ENCODE data around the gene PNKP.
"Not testable (repeated sequence)": the region's sequence is repeated elsewhere in the genome, so short reads cannot be mapped to it uniquely, and the experiment has no call there.

Gene PNKP

DNA sequence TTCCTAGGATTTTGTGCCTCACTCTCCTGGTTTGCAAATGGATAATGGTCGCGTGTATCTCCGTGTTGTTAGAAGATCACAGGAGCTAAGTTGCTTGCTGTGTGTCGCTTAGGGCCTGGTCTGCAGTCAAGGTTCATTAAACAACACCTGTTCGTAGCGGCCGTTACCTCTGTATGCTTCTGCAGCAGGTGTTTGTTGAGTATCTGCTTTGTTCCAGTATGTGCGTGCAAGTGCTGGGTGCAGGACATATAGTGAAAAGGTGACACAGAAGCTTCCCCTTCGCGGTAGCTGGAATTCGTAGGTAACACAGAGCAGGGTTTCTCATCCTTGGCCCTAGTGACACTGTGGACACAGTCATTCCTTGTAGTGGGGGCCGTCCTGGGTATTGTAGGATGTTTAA lies 43.9 kb downstream of the PNKP start:
- 86% methylated on average over 12 of the region's 12 CpGs for WGBS
- Histone ChIP-seq H3K9ac (ENCODE audit: low read depth, low read length) (no peak overlapping the region), H3K9me3 (ENCODE audit: insufficient read depth, low read depth, low read length) (no peaks in the 10 kb centered on the region), H3K4me3 (ENCODE audit: low read length) (no peak overlapping the region), H3K27me3 (ENCODE audit: insufficient read depth, low read length) (no peaks in the 10 kb centered on the region), H3K36me3 (ENCODE audit: insufficient read depth, low read length) (peaks cover 25% of the 10 kb centered on the region), H3K27ac (ENCODE audit: low read depth, low read length) (no peak overlapping the region), H3K4me1 (ENCODE audit: insufficient read depth, low read length) (no peaks in the 10 kb centered on the region; the same call in 1 of the 2 replicates)

DNA sequence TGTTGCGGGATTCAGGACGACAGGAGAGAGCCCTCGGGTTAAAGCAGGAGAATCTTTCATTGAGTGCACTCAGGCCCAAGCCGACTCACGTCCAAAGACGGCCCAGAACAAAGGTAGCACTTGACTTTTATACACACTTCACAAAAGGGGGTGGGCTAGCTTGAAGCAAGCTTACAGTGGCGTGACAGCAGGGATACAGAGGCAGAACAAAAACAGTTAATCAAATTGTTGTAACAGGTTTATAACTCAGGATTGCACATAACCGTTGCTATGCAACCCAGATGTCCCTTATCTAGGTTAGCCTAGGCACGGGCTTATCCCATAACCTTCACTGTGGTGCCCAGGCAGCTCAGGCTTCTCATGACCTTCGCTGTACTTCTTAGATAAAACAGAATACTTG lies 47.3 kb downstream of the PNKP start:
- Histone ChIP-seq H3K27me3 (ENCODE audit: insufficient read depth, low read length) (no peaks in the 10 kb centered on the region), H3K27ac (ENCODE audit: low read depth, low read length) (no peak overlapping the region), H3K4me1 (ENCODE audit: insufficient read depth, low read length) (no peaks in the 10 kb centered on the region; the same call in 1 of the 2 replicates), H3K4me3 (ENCODE audit: low read length) (no peak overlapping the region), H3K36me3 (ENCODE audit: insufficient read depth, low read length) (peaks cover 25% of the 10 kb centered on the region), H3K9me3 (ENCODE audit: insufficient read depth, low read depth, low read length) (no peaks in the 10 kb centered on the region), H3K9ac (ENCODE audit: low read depth, low read length) (no peak overlapping the region)
- 87% methylated on average over 10 of the region's 10 CpGs for WGBS

DNA sequence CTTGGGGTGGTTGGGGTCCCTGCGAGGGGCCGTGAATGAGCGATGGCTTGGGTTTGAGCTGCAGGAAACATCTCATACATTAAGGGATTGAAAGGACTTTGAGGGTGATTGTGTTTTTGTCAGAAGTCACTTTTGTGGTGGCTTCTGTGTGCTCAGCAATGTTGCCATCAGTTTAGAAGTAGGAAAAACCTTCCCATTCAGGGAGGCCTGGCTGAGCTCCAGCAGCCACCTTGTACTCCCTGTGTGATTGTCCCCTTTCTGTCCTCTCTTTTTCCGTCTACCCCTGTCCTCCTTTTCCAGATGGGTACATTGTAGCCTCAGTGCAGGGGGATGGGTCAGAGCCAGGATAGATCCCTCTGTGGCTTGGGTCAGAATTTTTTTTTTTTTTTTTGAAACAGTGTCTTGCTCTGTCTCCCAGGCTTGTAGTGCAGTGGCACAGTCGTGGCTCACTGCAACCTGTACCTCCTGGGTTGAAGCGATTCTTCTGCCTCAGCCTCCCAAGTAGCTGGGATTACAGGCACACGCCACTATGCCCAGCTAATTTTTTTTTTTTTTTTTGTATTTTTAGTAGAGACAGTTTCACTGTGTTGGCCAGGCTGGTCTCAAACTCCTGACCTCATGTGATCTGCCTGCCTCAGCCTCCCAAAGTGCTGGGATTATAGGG lies 47.8 kb downstream of the PNKP start:
- Histone ChIP-seq H3K36me3 (ENCODE audit: insufficient read depth, low read length) (peaks cover 25% of the 10 kb centered on the region), H3K4me3 (ENCODE audit: low read length) (peak overlapping the region; percentile 99), H3K9ac (ENCODE audit: low read depth, low read length) (0 out of 2 replicates have a peak overlapping the region, but pooled peaks have one; percentile 96)
- H3K4me1 ChIP-seq (ENCODE audit: insufficient read depth, low read length); H3K27ac ChIP-seq (ENCODE audit: low read depth, low read length); H3K9me3 ChIP-seq (ENCODE audit: insufficient read depth, low read depth, low read length); H3K27me3 ChIP-seq (ENCODE audit: insufficient read depth, low read length): not testable (repeated sequence)
- 88% methylated on average over 6 of the region's 7 CpGs for WGBS

DNA sequence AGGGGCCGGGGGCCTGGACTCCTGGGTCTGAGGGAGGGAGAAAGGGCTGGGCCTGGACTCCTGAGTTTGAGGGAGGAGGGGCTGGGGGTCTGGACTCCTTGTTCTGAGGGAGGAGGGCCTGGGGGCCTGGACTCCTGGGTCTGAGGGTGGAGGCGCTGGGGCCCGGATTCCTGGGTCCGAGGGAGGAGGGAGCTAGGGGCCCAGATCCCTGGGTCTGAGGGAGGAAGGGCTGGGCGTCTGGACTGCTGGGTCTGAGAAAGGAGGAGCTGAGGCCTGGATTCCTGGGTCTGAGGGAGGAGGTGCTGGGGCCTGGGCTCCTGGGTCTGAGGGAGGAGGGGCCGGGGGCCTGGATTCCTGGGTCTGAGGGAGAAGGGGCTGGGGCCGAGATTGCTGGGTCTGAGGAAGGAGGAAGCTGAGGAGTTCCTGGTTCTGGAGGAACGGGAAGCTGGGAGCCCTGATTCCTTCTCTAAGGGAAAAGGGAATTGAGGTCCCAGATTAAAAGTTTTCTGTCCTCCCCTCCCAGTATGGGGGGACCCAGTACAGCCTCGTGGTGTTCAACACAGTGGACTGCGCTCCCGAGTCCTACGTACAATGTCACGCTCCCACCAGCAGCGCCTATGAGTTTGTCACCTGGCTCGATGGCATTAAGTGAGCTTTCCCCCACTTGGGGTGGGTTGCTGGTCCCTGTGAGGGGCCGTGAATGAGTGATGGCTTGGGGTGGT lies 48.6 kb downstream of the PNKP start:
- no peaks in the 10 kb centered on the region for H3K9me3 ChIP-seq (ENCODE audit: insufficient read depth, low read depth, low read length)
- H3K36me3 ChIP-seq (ENCODE audit: insufficient read depth, low read length), result peaks cover 23% of the 10 kb centered on the region
- no peaks in the 10 kb centered on the region for H3K27me3 ChIP-seq (ENCODE audit: insufficient read depth, low read length)
- 46% methylated on average over 16 of the region's 16 CpGs for WGBS
- peak overlapping the region; percentile 94; the same call in 1 of the 2 replicates for H3K27ac ChIP-seq (ENCODE audit: low read depth, low read length)
- H3K4me3 ChIP-seq (ENCODE audit: low read length), result peak overlapping the region; percentile 99
- peaks cover 3% of the 10 kb centered on the region; the same call in 1 of the 2 replicates for H3K4me1 ChIP-seq (ENCODE audit: insufficient read depth, low read length)
- H3K9ac ChIP-seq (ENCODE audit: low read depth, low read length), result peak overlapping the region; percentile 96

DNA sequence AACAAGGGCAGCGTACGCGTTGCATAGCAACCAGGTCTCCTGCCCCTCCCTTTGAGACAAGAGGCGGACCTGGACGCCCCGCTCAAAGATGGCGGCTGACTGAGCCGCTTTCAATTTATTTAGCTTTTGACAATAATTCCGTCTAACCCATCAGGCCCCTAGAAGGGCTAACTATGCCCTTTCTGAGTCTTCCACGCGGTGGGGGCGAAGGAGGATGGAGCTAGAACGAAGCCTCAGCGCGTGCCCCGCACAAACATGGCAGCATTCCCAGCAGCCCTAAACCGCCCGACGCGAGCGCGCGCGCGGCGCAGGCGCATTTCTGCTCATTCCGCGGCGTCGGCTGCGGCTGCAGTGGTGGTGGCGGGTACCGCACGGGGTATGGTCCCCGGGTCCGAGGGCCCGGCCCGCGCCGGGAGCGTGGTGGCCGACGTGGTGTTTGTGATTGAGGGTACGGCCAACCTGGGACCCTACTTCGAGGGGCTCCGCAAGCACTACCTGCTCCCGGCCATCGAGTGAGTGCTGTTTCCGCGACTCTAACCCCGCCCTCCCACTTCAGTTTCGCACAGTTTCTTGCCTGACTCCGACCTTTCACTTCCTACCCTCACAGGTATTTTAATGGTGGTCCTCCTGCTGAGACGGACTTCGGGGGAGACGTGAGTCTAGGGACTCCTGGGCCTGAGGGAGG lies 49.3 kb downstream of the PNKP start, which contains the start of gene MED25:
TSS of gene MED25 (plus strand) at position 326 of the 685 bp plus-strand sequence. CDS start at position 379, 53 bp downstream.
- H3K27ac ChIP-seq (ENCODE audit: low read depth, low read length), result peak within 1 kb of the TSS; percentile 94
- no peaks in the 10 kb centered on the region for H3K27me3 ChIP-seq (ENCODE audit: insufficient read depth, low read length)
- peak within 1 kb of the TSS; percentile 96 for H3K9ac ChIP-seq (ENCODE audit: low read depth, low read length)
- peak within 1 kb of the TSS; percentile 99 for H3K4me3 ChIP-seq (ENCODE audit: low read length)
- peaks cover 4% of the 10 kb centered on the region; the same call in 1 of the 2 replicates for H3K4me1 ChIP-seq (ENCODE audit: insufficient read depth, low read length)
- H3K36me3 ChIP-seq (ENCODE audit: insufficient read depth, low read length), result peaks cover 16% of the 10 kb centered on the region
- H3K9me3 ChIP-seq (ENCODE audit: insufficient read depth, low read depth, low read length), result no peaks in the 10 kb centered on the region
- under 1% methylated on average over 57 of the region's 57 CpGs for WGBS

DNA sequence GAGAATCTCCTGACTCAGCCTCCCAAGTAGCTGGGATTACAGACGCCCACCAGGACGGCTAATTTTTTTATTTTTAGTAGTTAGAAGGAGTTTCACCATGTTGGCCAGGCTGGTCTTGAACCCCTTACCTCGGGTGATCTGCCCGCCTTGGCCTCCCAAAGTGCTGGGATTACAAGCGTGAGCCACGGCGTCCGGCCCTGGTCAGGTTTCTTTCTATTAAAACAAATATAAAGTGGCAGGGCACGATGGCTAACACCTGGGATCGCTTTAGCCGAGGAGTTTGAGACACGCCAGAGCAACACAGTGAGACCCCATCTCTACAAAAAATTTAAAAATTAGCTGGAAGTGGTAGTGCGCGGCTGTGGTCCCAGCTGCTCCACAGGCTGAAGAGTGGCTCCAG lies 50.8 kb downstream of the PNKP start:
- no peaks in the 10 kb centered on the region for H3K9me3 ChIP-seq (ENCODE audit: insufficient read depth, low read depth, low read length)
- 89% methylated on average over 14 of the region's 14 CpGs for WGBS
- peaks cover 11% of the 10 kb centered on the region for H3K36me3 ChIP-seq (ENCODE audit: insufficient read depth, low read length)
- no peak overlapping the region for H3K27ac ChIP-seq (ENCODE audit: low read depth, low read length)
- peaks cover 4% of the 10 kb centered on the region; the same call in 1 of the 2 replicates for H3K4me1 ChIP-seq (ENCODE audit: insufficient read depth, low read length)
- H3K4me3 ChIP-seq (ENCODE audit: low read length), result no peak overlapping the region
- no peak overlapping the region for H3K9ac ChIP-seq (ENCODE audit: low read depth, low read length)
- no peaks in the 10 kb centered on the region for H3K27me3 ChIP-seq (ENCODE audit: insufficient read depth, low read length)

DNA sequence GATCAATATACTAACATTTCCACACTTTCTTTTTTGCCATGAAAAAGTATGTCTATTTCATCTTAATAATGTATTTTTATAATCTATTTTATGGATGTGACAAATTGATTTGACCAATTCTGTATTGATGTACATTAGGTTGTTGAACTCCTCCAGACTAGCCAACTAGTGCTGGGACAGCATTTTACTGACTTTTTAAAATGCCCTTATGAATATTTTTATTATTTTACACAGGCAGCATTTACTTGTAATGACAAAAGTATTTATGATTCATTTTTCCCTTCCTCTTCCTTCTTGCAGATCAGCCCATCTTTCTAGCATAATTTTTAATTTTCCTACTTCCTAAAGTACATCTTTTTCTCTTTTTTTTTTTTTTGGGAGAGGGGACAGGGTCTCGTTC lies 53.4 kb downstream of the PNKP start:
- Histone ChIP-seq H3K27me3 (ENCODE audit: insufficient read depth, low read length) (no peaks in the 10 kb centered on the region), H3K4me3 (ENCODE audit: low read length) (peak overlapping the region; percentile 19; the same call in 1 of the 2 replicates), H3K4me1 (ENCODE audit: insufficient read depth, low read length) (peaks cover 11% of the 10 kb centered on the region), H3K27ac (ENCODE audit: low read depth, low read length) (no peak overlapping the region), H3K9ac (ENCODE audit: low read depth, low read length) (peak overlapping the region; percentile 43), H3K36me3 (ENCODE audit: insufficient read depth, low read length) (no peaks in the 10 kb centered on the region), H3K9me3 (ENCODE audit: insufficient read depth, low read depth, low read length) (no peaks in the 10 kb centered on the region)
- WGBS, result 67% methylated on average over 1 of the region's 1 CpG

DNA sequence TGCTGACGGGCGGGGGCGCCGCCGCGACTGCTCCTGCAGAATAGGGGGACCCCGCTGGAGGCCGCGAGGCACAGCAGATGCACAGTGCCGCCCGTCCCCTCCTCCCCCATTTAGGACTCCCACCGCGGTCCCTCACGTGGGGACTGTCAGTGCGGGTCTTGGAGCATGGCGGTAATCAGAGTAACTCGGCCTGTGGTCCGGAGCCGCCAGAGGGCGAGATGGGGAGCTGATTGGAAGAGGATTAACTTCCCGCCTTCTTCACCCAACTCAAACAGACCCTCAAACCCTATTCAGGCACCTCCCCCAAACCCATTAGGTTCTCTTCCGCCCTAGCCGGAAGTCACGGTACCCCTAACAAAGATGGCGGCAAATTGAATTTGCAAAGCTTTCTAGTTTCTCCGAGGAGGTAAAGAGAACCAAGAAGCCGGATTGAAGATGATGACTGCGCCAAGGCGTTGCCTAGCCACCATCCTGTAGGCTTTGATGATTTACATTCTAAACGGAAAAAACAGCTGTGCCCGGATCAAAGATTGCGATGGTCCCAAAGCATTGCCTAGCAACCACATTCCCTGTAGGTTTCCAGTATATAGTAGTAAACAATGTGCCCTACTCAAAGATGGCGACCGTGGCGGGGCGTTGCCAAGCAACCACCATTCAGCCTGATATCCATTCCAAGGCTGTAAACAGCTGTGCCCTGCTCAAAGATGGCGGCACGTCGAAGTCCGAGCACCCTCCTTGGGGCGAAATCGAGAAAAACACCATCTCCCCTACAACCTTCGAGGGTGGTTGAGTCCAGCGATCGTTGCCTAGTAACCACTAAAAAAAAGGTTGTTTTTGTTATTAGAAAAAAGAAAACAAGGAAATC lies 54.1 kb downstream of the PNKP start, which contains the start of gene FUZ:
TSS of gene FUZ (minus strand) at position 296 of the 865 bp plus-strand sequence. CDS start at position 110, 186 bp downstream.
- Histone ChIP-seq H3K4me1 (ENCODE audit: insufficient read depth, low read length) (peaks cover 11% of the 10 kb centered on the region), H3K9me3 (ENCODE audit: insufficient read depth, low read depth, low read length) (no peaks in the 10 kb centered on the region), H3K36me3 (ENCODE audit: insufficient read depth, low read length) (no peaks in the 10 kb centered on the region), H3K27ac (ENCODE audit: low read depth, low read length) (peak within 1 kb of the TSS; percentile 86), H3K9ac (ENCODE audit: low read depth, low read length) (peak within 1 kb of the TSS; percentile 81), H3K27me3 (ENCODE audit: insufficient read depth, low read length) (no peaks in the 10 kb centered on the region), H3K4me3 (ENCODE audit: low read length) (peak within 1 kb of the TSS; percentile 69)
- under 1% methylated on average over 43 of the region's 45 CpGs for WGBS

DNA sequence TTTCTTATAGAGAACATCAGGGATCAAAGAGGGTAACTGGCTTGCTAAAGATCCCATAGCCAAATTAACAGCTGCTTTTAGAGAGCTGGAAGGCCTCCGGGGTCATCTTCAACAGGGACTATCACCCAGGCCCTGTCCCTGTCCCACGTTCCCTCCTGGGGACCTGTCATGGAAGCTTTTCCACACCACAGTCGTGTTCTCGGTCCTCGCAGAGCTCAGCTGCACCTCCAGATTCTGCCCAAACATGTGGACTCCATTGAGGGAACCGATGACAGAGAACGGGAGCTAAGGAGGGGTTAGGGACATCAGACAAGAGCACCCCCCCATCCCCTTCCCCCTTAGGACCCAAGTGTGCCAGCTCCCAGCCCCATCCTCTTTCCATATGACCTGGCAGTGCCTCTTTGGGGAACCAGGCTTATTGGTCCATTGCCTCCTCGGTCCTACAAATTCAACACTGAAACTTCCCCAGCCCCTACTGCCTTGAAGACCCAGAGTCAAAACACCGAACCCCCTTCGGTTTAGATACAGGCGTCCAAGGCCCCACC lies 54.9 kb downstream of the PNKP start:
- H3K4me1 ChIP-seq (ENCODE audit: insufficient read depth, low read length), result peaks cover 11% of the 10 kb centered on the region
- peak overlapping the region; percentile 81 for H3K9ac ChIP-seq (ENCODE audit: low read depth, low read length)
- H3K27ac ChIP-seq (ENCODE audit: low read depth, low read length), result peak overlapping the region; percentile 86
- peak overlapping the region; percentile 69 for H3K4me3 ChIP-seq (ENCODE audit: low read length)
- H3K9me3 ChIP-seq (ENCODE audit: insufficient read depth, low read depth, low read length), result no peaks in the 10 kb centered on the region
- H3K36me3 ChIP-seq (ENCODE audit: insufficient read depth, low read length), result peaks cover 5% of the 10 kb centered on the region; the same call in 1 of the 2 replicates
- 58% methylated on average over 11 of the region's 11 CpGs for WGBS
- H3K27me3 ChIP-seq (ENCODE audit: insufficient read depth, low read length), result no peaks in the 10 kb centered on the region

DNA sequence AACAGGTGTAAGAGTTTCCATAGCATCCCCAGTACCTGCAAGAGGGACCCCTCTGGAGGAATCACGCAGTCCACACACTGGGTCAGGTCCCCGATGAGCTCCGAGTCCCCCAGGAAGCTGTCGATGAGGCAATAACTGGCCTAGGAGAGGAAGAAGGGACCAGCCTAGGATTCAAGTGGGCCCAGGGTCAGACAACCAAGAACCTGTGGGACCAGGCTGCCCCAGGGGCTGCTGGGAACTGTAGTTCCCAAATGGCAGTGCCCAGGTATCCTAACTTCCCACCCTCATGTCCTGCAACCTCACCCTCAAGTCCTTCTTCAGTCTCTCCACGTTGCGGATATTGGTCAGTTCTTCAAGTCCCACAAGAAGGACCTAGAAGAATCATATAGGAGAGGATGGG lies 56.0 kb downstream of the PNKP start:
- Histone ChIP-seq H3K9me3 (ENCODE audit: insufficient read depth, low read depth, low read length) (no peaks in the 10 kb centered on the region), H3K27me3 (ENCODE audit: insufficient read depth, low read length) (no peaks in the 10 kb centered on the region), H3K4me3 (ENCODE audit: low read length) (no peak overlapping the region), H3K9ac (ENCODE audit: low read depth, low read length) (no peak overlapping the region), H3K36me3 (ENCODE audit: insufficient read depth, low read length) (peaks cover 16% of the 10 kb centered on the region), H3K4me1 (ENCODE audit: insufficient read depth, low read length) (peaks cover 11% of the 10 kb centered on the region), H3K27ac (ENCODE audit: low read depth, low read length) (no peak overlapping the region)
- 94% methylated on average over 6 of the region's 6 CpGs for WGBS
